Glomerular visceral epithelial cell (primary cell): ENCODE results near the gene JPH3.
"Not testable (repeated sequence)": the region's sequence is repeated elsewhere in the genome, so short reads cannot be mapped to it uniquely, and the experiment has no call there.

ENCODE experiments used
- DNase-seq: peaks from one replicate; pipeline ENCODE4 v3.0.0-alpha.2; 2016; ENCODE audit errors: extremely low spot score

Gene JPH3

GRCh38 chr16:87575027-87575804, 27.1 kb upstream of the JPH3 start:
- no peak for DNase-seq

- no peak for DNase-seq
Measured at GRCh38 chr16:87576171-87576570, 26.1 kb upstream of the JPH3 start.

- not testable (repeated sequence) for DNase-seq
Measured at GRCh38 chr16:87578142-87578930, 24.0 kb upstream of the JPH3 start.

- DNase-seq: no peak
Measured at GRCh38 chr16:87579691-87580090, 22.6 kb upstream of the JPH3 start.

GRCh38 chr16:87580855-87581261, 21.4 kb upstream of the JPH3 start:
- peak; percentile 92 for DNase-seq

- peak; percentile 92 for DNase-seq
Measured at GRCh38 chr16:87581857-87582215, 20.5 kb upstream of the JPH3 start.

GRCh38 chr16:87582216-87582965, 19.9 kb upstream of the JPH3 start:
- DNase-seq: no peak

GRCh38 chr16:87582966-87583325, 19.4 kb upstream of the JPH3 start:
- DNase-seq: no peak

GRCh38 chr16:87583453-87584131, 18.7 kb upstream of the JPH3 start:
- no peak for DNase-seq

GRCh38 chr16:87584271-87584670, 18.0 kb upstream of the JPH3 start:
- DNase-seq: no peak

GRCh38 chr16:87584975-87585374, 17.3 kb upstream of the JPH3 start:
- no peak for DNase-seq

- no peak for DNase-seq
Measured at GRCh38 chr16:87585442-87586200, 16.7 kb upstream of the JPH3 start.

- DNase-seq: no peak
Measured at GRCh38 chr16:87586201-87586782, 16.0 kb upstream of the JPH3 start.

- no peak for DNase-seq
Measured at GRCh38 chr16:87587636-87588035, 14.7 kb upstream of the JPH3 start.

- no peak for DNase-seq
Measured at GRCh38 chr16:87592018-87592712, 10.1 kb upstream of the JPH3 start.

- DNase-seq: no peak
Measured at GRCh38 chr16:87593710-87594258, 8.5 kb upstream of the JPH3 start.

GRCh38 chr16:87595712-87596111, 6.6 kb upstream of the JPH3 start:
- no peak for DNase-seq

GRCh38 chr16:87597324-87597830, 4.9 kb upstream of the JPH3 start:
- DNase-seq: no peak

GRCh38 chr16:87598431-87598830, 3.9 kb upstream of the JPH3 start:
- no peak for DNase-seq

GRCh38 chr16:87600246-87600645, 2.1 kb upstream of the JPH3 start:
- DNase-seq: no peak
